ENCODE results near the gene TENM3.

GRCh38 chr4:182678590-182678989 is 435.4 kb downstream of the TENM3 start:
- TF ChIP-seq, protein P1, sequence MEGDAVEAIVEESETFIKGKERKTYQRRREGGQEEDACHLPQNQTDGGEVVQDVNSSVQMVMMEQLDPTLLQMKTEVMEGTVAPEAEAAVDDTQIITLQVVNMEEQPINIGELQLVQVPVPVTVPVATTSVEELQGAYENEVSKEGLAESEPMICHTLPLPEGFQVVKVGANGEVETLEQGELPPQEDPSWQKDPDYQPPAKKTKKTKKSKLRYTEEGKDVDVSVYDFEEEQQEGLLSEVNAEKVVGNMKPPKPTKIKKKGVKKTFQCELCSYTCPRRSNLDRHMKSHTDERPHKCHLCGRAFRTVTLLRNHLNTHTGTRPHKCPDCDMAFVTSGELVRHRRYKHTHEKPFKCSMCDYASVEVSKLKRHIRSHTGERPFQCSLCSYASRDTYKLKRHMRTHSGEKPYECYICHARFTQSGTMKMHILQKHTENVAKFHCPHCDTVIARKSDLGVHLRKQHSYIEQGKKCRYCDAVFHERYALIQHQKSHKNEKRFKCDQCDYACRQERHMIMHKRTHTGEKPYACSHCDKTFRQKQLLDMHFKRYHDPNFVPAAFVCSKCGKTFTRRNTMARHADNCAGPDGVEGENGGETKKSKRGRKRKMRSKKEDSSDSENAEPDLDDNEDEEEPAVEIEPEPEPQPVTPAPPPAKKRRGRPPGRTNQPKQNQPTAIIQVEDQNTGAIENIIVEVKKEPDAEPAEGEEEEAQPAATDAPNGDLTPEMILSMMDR (conservative IDR thresholded peaks at IDR 0.05), result no peak
- no peak for TF ChIP-seq ZFX (IDR thresholded peaks at IDR 0.05)

All from C4-2B (cell line).